ENCODE data around the gene BTBD2.
"Not testable (repeated sequence)": the region's sequence is repeated elsewhere in the genome, so short reads cannot be mapped to it uniquely, and the experiment has no call there.

BTBD2 gene

DNA sequence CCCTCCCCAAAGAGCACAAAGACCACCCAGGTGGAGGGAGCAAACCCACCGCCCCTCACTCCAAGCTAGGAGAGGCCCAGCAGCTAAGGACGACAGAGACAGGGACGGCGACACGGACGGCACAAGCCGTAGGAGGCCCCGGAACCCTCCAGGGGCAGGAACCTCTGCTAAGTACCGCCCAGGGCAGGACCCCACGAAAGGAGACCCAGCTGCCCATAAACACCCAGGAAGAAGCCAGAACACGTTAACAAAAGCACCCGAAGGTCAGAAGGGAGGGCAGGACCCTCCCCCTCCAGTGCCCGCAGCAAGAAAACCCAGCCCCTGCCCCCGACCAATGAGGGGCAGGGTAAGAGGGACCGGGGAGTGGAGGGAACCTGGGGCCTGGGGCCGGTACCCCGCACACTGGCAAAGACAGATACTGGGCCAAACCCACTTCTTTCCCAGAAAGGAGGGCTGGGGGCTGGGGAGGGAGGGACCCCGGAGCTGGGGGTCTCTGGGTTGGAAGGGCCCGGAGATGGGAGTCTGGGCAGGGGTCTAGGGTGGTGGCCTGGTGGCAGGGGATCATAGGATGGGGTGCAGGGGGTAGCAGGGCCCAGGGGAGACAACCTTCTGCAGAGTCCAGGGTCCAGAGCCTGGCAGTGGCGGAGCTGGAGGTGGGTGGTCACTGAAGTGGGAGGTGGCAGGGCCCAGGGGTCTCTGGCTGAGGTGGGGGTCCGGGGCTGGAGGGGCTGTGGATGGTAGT, 2.4 kb downstream of the BTBD2 start:
- DNase-seq = no peak

- no peak for DNase-seq
Observed at GRCh38 chr19:2011169-2011568, 4.3 kb downstream of the BTBD2 start.

- DNase-seq = no peak
Observed at GRCh38 chr19:2010135-2010668, 5.3 kb downstream of the BTBD2 start.

GRCh38 chr19:2003874-2004273, 11.6 kb downstream of the BTBD2 start:
- no peak for DNase-seq

DNA sequence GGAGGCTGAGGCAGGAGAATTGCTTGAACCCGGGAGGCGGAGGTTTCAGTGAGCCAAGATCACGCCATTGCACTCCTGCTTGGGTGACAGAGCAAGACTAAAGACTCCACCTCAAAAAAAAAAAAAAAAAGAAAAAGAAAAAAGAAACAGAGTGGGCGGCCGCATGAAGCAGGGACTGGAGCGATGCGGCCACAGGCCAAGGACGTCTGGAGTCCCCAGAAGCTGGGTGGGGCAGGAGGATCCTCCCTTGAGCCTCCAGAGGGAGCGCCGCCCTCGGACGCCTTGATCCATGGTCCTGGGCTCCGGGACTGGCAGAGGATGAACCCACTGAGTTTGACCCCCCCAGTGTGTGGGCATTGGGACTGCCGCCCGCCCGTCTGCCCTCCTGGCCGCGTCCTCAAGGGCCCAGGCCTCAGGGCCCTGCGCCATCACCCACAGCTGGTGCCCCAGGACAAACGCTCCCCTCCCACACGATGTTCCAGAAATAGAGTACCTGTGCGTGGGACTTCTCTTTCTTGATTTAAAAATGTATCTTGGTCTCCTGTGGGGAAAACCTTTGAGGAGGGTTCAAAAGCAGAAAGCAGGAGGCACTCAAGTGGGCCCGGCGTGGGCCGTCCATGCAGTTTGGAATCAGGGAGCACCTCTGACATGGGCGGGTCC, 15.5 kb downstream of the BTBD2 start:
- no peak for DNase-seq

DNA sequence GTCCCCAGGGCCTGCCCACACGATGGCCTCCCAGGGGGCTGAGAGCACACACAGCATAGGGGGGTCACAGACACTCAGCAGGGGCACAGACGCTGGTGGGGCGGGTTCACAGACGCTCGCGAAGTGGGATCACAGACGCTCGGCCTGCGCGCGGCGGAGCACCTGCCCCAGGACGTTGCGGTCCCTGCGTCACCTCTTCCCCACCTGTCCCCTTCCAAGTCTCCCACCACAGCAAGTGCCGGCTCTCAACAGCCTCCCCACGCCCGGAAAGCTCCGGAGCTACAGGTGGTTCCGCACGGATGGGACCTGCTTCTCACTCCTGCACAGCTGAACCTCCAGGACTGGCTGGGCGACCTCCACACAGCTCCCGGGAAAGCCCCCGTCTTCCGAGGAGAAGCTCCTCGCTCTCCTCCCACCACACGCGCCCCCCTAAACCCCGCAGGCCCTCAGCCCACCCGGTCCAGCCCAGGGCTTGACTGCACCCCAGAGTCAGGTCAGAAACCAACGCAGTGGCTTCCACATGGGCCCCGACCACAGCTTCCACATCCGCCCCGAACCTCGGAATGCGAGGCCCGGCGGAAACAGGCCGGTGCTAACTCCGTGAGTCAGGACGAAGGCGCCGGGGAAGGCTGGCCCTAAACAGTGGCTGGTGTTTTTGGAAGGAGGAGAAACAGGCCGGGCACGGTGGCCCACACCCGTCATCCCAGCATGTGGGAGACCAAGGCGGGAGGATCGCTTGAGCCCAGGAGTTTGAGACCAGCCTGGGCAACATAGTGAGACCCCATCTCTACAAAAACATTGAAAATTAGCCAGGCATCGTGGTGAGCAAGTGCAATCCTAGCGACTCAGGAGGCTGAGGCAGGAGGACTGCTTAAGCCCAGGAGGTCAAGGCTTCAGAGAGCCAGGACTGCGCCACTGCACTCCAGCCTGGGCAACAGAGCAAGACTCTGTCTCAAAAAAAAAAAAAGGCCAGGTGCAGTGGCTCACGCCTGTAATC, 16.5 kb downstream of the BTBD2 start:
- DNase-seq = no peak

- DNase-seq = no peak
Observed at GRCh38 chr19:1997353-1998233, 17.9 kb downstream of the BTBD2 start.

- DNase-seq = no peak
Observed at GRCh38 chr19:1992759-1993260, 22.7 kb downstream of the BTBD2 start.

GRCh38 chr19:1991018-1991913, 24.2 kb downstream of the BTBD2 start:
- DNase-seq = no peak

DNA sequence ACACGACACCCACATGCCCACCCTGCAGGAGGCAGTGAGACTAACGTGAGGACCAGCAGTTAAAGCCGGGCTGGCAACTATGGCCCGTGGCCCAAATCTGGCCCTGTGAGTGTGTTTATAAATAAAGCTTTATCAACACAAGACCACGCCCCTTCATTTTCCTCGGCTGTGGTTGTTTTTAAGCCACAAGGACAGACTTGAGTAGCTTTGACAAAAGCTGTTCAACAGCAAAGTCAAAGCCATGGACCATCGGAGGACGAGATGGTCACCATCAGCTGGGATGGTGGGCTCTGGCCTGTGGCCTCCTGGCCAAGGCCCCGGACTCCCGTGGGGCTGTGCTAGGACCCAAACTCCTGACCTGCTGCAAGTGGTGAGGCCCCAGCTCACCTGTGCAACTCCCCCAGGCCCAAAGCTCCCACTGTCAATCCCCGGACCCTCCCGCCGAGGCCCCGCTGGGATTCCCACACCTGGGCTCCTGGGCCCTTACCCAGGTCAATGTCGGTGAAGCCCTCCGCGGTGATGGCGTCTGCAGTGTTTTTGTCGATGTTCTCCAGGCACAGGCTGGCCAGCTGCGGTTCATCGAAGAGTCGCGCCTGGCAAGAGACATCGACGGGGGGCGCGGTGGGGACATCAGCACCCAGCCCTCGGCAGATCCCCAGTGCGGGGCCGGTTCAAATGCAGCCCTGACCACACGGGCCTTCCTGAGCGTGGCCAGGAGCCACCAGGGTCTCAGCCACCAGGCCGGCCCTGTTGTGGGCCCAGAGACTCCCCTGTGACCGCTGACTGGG, 25.1 kb downstream of the BTBD2 start:
- no peak for DNase-seq

DNA sequence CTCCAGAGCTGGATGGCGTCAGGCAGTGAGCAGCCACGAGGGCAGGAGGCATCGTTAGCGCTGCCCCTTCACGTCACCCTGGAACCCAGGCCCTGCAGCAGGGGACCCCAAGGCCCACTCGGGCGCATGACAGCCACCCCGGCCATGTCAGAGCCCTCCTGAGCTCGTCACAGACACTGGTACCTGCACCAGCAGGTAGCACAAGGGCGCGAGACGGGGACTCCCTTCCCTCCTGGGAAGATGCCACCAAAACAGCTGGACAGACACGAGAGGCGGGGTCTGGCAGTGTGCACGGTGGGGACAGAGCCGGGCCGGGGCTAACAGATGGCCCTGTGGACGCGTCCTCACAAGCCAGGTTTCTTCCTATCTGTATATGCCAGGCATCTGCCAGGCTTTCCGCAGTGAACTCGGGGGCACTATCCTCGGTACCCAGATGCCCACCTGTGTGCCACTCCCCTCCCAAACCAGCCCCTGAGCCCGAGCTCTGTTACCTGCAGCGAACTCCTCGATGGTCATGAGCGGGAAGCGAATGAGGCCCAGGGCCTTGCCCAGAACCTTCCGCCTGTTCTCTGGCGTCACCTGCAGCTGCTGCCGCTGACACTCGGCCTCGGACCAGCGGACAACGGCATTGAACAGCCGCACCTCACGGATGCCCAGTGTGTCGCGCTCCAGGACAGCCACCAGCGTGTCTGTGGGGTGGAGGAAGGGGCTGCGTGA, 25.8 kb downstream of the BTBD2 start:
- DNase-seq = no peak

GRCh38 chr19:1988464-1988863, 27.1 kb downstream of the BTBD2 start:
- not testable (repeated sequence) for DNase-seq

- DNase-seq = no peak
Observed at GRCh38 chr19:1987197-1988187, 28.0 kb downstream of the BTBD2 start.

- no peak for DNase-seq
Observed at GRCh38 chr19:1986357-1987162, 29.0 kb downstream of the BTBD2 start.

- no peak for DNase-seq
Observed at GRCh38 chr19:1985588-1986356, 29.7 kb downstream of the BTBD2 start.

GRCh38 chr19:1984357-1984756, 31.2 kb downstream of the BTBD2 start:
- no peak for DNase-seq

Data from central memory CD4-positive, alpha-beta T cell (primary cell).